HepG2 (cell line): ENCODE measurements around the gene MLST8. TPM values are rescaled to one million over a fixed set of nuclear protein-coding genes. Genes with fewer than 3 reads are reported as not detected.
A peak's percentile ranks its signal among the peaks of the same experiment; 100 is the strongest.

Source experiments
- AGO1 ChIP-seq: fragments of 200-400 bp; formaldehyde crosslinking; IDR thresholded peaks from 2 replicates; pipeline ENCODE4 v1.6.1; 2017; ENCODE audit warnings: mild to moderate bottlenecking, low read depth, low read length, moderate library complexity; ENCODE audit not compliant: poor library complexity, severe bottlenecking
- CCDC6 ChIP-seq: sonication (generic); formaldehyde crosslinking; IDR thresholded peaks from 2 replicates; pipeline ENCODE4 v1.8.1; 2022; ENCODE audit warnings: mild to moderate bottlenecking, missing genetic modification reagents, moderate library complexity
- HMG20B ChIP-seq: conservative IDR thresholded peaks from 2 replicates; pipeline ENCODE4 v1.6.1; 2016; ENCODE audit warnings: missing genetic modification reagents, missing compliant biosample characterization
- MXI1 ChIP-seq: IDR thresholded peaks from 3 replicates; pipeline ENCODE4 v1.6.1; 2012; ENCODE audit warnings: low read depth, low read length, inconsistent platforms, borderline replicate concordance
- RAD21 ChIP-seq: fragments of 450-650 bp; formaldehyde crosslinking; IDR thresholded peaks from 2 replicates; pipeline ENCODE4 v1.5.0; 2020; ENCODE audit warnings: mild to moderate bottlenecking
- polyA plus RNA-seq, 8 experiments: library from polyadenylated mRNA; depleted of rRNA in 3 of 8; stranded (reverse) in 7 of 8; unstranded in 1 of 8; fragments of >200 nt; fragmentation: Illumina TruSeq in 4 of 8; extraction: Trizol in 4 of 8; gene quantifications; 2 replicates each; pipeline versions ENCODE4 v1.2.1 to v1.2.3, GENCODE V29; 2011 to 2016; ENCODE audit warnings: low read depth in 4 of 8, missing spikeins in 1 of 8, mixed read lengths in 1 of 8; ENCODE audit not compliant: insufficient read depth in 1 of 8
- total RNA-seq, 5 experiments: library from RNA; depleted of rRNA; stranded (reverse); fragments of >200 nt; fragmentation: Illumina TruSeq; extraction: Trizol; gene quantifications; 2 replicates each; pipeline ENCODE4 v1.2.3, GENCODE V29; 2016; ENCODE audit warnings: low read depth in 1 of 5
- TF ChIP-seq, protein P1 (sequence below): sonication (generic); formaldehyde crosslinking; IDR thresholded peaks from 2 replicates; pipeline ENCODE4 v1.4.0; 2020; ENCODE audit warnings: missing genetic modification reagents
- TF ChIP-seq, protein P2 (sequence below), 2 experiments: fragments of 450-650 bp in 1 of 2; sonication (generic) in 1 of 2; formaldehyde crosslinking in 1 of 2; IDR thresholded peaks; 2 replicates each; pipeline versions ENCODE4 v1.6.1 to v1.8.0; 2016 to 2022; ENCODE audit warnings: antibody characterized with exemption in 1 of 2, mild to moderate bottlenecking in 1 of 2, missing genetic modification reagents in 1 of 2
- TF ChIP-seq, protein P3 (sequence below): sonication (generic); formaldehyde crosslinking; IDR thresholded peaks from 2 replicates; pipeline ENCODE4 v1.4.0; 2020; ENCODE audit warnings: mild to moderate bottlenecking, missing genetic modification reagents
- TF ChIP-seq, protein P4 (sequence below): sonication (generic); formaldehyde crosslinking; IDR thresholded peaks from 2 replicates; pipeline ENCODE4 v1.5.0; 2020; ENCODE audit warnings: missing genetic modification reagents
- TF ChIP-seq, protein P5 (sequence below): sonication (generic); formaldehyde crosslinking; IDR thresholded peaks from 2 replicates; pipeline ENCODE4 v1.4.0; 2020; ENCODE audit warnings: missing genetic modification reagents, borderline replicate concordance

Gene MLST8
- total and polyA plus RNA-seq, 2 of the 13 experiments (the other 11 are each of a cell fraction or from before 2014, with no cell fraction given), result 30.8 to 72.7 TPM

DNA sequence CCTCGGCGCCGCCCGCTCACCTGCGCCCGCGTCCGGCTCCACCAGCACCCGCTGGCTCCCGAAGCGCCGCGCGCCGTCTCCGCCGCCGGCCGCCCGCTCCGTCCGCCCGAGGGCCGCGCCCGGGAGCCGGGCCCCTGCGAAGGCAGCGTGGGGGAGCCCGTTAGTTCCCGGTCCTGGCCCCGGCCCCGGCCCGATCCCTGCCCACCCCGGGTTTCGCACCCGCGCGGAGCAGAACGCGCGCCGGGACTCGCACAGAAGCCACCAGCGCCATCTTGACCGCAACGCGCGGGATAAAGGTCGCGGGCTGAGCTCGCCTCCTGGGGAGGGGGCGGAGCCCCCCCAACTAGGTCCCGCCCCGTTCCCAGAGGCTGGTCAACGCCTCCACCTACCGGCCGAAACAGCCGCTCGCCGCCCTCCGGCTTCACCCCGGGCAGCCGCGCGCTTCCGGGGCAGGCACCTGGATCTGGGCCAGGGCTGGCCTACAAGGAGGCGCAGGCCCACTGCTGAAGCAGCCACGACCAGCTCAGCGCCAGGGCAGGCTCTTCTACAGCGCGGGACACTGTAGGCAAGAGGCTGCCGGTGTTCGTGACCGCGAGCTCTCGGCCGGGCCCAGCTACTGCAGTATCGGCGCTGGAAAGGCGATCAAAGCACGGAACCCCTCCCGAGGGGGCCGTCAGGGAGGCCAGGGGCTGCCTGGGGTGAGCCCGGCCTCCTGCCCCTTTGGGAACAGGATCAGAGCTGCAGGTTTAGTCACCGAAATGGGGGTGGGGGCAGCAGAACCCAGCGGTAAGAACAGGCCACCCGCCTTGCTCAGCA lies 46.2 kb downstream of the MLST8 start, which contains the start of gene ECI1 (continued):
- TF ChIP-seq, protein P1, sequence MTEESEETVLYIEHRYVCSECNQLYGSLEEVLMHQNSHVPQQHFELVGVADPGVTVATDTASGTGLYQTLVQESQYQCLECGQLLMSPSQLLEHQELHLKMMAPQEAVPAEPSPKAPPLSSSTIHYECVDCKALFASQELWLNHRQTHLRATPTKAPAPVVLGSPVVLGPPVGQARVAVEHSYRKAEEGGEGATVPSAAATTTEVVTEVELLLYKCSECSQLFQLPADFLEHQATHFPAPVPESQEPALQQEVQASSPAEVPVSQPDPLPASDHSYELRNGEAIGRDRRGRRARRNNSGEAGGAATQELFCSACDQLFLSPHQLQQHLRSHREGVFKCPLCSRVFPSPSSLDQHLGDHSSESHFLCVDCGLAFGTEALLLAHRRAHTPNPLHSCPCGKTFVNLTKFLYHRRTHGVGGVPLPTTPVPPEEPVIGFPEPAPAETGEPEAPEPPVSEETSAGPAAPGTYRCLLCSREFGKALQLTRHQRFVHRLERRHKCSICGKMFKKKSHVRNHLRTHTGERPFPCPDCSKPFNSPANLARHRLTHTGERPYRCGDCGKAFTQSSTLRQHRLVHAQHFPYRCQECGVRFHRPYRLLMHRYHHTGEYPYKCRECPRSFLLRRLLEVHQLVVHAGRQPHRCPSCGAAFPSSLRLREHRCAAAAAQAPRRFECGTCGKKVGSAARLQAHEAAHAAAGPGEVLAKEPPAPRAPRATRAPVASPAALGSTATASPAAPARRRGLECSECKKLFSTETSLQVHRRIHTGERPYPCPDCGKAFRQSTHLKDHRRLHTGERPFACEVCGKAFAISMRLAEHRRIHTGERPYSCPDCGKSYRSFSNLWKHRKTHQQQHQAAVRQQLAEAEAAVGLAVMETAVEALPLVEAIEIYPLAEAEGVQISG, result peak; percentile 75
- TF ChIP-seq HMG20B (CRISPR knock-in tag) (0 out of 2 replicates have a peak, but pooled peaks have one; percentile 56), AGO1 (peak; percentile 86), MXI1 (peak; percentile 74; the same call in 1 of the 3 replicates), CCDC6 (CRISPR knock-in tag) (peak; percentile 85; the same call in 1 of the 2 replicates), RAD21 (peak; percentile 94)
- TF ChIP-seq, protein P2, sequence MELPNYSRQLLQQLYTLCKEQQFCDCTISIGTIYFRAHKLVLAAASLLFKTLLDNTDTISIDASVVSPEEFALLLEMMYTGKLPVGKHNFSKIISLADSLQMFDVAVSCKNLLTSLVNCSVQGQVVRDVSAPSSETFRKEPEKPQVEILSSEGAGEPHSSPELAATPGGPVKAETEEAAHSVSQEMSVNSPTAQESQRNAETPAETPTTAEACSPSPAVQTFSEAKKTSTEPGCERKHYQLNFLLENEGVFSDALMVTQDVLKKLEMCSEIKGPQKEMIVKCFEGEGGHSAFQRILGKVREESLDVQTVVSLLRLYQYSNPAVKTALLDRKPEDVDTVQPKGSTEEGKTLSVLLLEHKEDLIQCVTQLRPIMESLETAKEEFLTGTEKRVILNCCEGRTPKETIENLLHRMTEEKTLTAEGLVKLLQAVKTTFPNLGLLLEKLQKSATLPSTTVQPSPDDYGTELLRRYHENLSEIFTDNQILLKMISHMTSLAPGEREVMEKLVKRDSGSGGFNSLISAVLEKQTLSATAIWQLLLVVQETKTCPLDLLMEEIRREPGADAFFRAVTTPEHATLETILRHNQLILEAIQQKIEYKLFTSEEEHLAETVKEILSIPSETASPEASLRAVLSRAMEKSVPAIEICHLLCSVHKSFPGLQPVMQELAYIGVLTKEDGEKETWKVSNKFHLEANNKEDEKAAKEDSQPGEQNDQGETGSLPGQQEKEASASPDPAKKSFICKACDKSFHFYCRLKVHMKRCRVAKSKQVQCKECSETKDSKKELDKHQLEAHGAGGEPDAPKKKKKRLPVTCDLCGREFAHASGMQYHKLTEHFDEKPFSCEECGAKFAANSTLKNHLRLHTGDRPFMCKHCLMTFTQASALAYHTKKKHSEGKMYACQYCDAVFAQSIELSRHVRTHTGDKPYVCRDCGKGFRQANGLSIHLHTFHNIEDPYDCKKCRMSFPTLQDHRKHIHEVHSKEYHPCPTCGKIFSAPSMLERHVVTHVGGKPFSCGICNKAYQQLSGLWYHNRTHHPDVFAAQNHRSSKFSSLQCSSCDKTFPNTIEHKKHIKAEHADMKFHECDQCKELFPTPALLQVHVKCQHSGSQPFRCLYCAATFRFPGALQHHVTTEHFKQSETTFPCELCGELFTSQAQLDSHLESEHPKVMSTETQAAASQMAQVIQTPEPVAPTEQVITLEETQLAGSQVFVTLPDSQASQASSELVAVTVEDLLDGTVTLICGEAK (IDR thresholded peaks at IDR 0.05), result no peak
- TF ChIP-seq, protein P2 (CRISPR knock-in tag; IDR thresholded peaks at IDR 0.05), result peak; percentile 49; the same call in 1 of the 2 replicates
- TF ChIP-seq, protein P3, sequence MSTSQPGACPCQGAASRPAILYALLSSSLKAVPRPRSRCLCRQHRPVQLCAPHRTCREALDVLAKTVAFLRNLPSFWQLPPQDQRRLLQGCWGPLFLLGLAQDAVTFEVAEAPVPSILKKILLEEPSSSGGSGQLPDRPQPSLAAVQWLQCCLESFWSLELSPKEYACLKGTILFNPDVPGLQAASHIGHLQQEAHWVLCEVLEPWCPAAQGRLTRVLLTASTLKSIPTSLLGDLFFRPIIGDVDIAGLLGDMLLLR (CRISPR knock-in tag), result peak; percentile 71; the same call in 1 of the 2 replicates
- TF ChIP-seq, protein P4, sequence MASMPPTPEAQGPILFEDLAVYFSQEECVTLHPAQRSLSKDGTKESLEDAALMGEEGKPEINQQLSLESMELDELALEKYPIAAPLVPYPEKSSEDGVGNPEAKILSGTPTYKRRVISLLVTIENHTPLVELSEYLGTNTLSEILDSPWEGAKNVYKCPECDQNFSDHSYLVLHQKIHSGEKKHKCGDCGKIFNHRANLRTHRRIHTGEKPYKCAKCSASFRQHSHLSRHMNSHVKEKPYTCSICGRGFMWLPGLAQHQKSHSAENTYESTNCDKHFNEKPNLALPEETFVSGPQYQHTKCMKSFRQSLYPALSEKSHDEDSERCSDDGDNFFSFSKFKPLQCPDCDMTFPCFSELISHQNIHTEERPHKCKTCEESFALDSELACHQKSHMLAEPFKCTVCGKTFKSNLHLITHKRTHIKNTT (CRISPR knock-in tag), result no peak
- TF ChIP-seq, protein P5, sequence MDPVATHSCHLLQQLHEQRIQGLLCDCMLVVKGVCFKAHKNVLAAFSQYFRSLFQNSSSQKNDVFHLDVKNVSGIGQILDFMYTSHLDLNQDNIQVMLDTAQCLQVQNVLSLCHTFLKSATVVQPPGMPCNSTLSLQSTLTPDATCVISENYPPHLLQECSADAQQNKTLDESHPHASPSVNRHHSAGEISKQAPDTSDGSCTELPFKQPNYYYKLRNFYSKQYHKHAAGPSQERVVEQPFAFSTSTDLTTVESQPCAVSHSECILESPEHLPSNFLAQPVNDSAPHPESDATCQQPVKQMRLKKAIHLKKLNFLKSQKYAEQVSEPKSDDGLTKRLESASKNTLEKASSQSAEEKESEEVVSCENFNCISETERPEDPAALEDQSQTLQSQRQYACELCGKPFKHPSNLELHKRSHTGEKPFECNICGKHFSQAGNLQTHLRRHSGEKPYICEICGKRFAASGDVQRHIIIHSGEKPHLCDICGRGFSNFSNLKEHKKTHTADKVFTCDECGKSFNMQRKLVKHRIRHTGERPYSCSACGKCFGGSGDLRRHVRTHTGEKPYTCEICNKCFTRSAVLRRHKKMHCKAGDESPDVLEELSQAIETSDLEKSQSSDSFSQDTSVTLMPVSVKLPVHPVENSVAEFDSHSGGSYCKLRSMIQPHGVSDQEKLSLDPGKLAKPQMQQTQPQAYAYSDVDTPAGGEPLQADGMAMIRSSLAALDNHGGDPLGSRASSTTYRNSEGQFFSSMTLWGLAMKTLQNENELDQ (CRISPR knock-in tag), result no peak
